KOPT-K1 (cell line): ENCODE results near the gene ZNF783.
"Not testable (repeated sequence)": the region's sequence is repeated elsewhere in the genome, so short reads cannot be mapped to it uniquely, and the experiment has no call there.

Experiments used
- H3K27ac ChIP-seq: fragments of 200-600 bp; sonication (generic); 2 replicates; pipeline ENCODE4 v1.5.1; 2016; ENCODE audit warnings: antibody characterized with exemption, mild to moderate bottlenecking, low read depth, low read length; ENCODE audit not compliant: poor library complexity, severe bottlenecking
- H3K36me3 ChIP-seq: fragments of 200-600 bp; sonication (generic); 2 replicates; pipeline ENCODE4 v1.5.1; 2017; ENCODE audit warnings: antibody characterized with exemption, mild to moderate bottlenecking, low read length, moderate library complexity; ENCODE audit not compliant: insufficient read depth
- H3K9me3 ChIP-seq: fragments of 200-600 bp; sonication (generic); 2 replicates; pipeline ENCODE4 v1.5.1; 2017; ENCODE audit warnings: antibody characterized with exemption, low read length, mild to moderate bottlenecking; ENCODE audit not compliant: insufficient read depth, poor library complexity, severe bottlenecking

ZNF783 gene

GRCh38 chr7:149317496-149317895 lies 55.5 kb downstream of the ZNF783 start:
- Histone ChIP-seq H3K9me3 (peaks cover 14% of the 10 kb centered on the region), H3K27ac (no peak overlapping the region), H3K36me3 (no peaks in the 10 kb centered on the region)

GRCh38 chr7:149317986-149318672 lies 56.1 kb downstream of the ZNF783 start:
- Histone ChIP-seq H3K27ac (no peak overlapping the region), H3K36me3 (no peaks in the 10 kb centered on the region), H3K9me3 (peaks cover 14% of the 10 kb centered on the region)

GRCh38 chr7:149319376-149319775 lies 57.4 kb downstream of the ZNF783 start:
- Histone ChIP-seq H3K27ac (no peak overlapping the region), H3K36me3 (no peaks in the 10 kb centered on the region), H3K9me3 (peaks cover 14% of the 10 kb centered on the region)

GRCh38 chr7:149320313-149321124 lies 58.5 kb downstream of the ZNF783 start:
- Histone ChIP-seq H3K27ac (no peak overlapping the region), H3K9me3 (peaks cover 14% of the 10 kb centered on the region), H3K36me3 (no peaks in the 10 kb centered on the region)

- peaks cover 14% of the 10 kb centered on the region for H3K9me3 ChIP-seq
- H3K36me3 ChIP-seq, H3K27ac ChIP-seq: not testable (repeated sequence)
Observed at GRCh38 chr7:149321125-149321905, 59.3 kb downstream of the ZNF783 start.

GRCh38 chr7:149321978-149322541 lies 60.1 kb downstream of the ZNF783 start:
- Histone ChIP-seq H3K27ac (no peak overlapping the region), H3K36me3 (no peaks in the 10 kb centered on the region), H3K9me3 (peaks cover 9% of the 10 kb centered on the region)

GRCh38 chr7:149322737-149323136 lies 60.7 kb downstream of the ZNF783 start:
- no peak overlapping the region for H3K27ac ChIP-seq
- H3K9me3 ChIP-seq = peaks cover 8% of the 10 kb centered on the region
- H3K36me3 ChIP-seq = no peaks in the 10 kb centered on the region

- Histone ChIP-seq H3K36me3 (no peaks in the 10 kb centered on the region), H3K9me3 (no peaks in the 10 kb centered on the region), H3K27ac (no peak overlapping the region)
Observed at GRCh38 chr7:149325248-149325647, 63.3 kb downstream of the ZNF783 start.

GRCh38 chr7:149329265-149329664 lies 67.3 kb downstream of the ZNF783 start:
- no peaks in the 10 kb centered on the region for H3K36me3 ChIP-seq
- no peak overlapping the region for H3K27ac ChIP-seq
- H3K9me3 ChIP-seq = no peaks in the 10 kb centered on the region

- Histone ChIP-seq H3K9me3 (no peaks in the 10 kb centered on the region), H3K27ac (no peak overlapping the region), H3K36me3 (no peaks in the 10 kb centered on the region)
Observed at GRCh38 chr7:149329766-149330334, 67.9 kb downstream of the ZNF783 start.

- no peaks in the 10 kb centered on the region for H3K36me3 ChIP-seq
- H3K9me3 ChIP-seq = no peaks in the 10 kb centered on the region
- no peak overlapping the region for H3K27ac ChIP-seq
Observed at GRCh38 chr7:149330914-149331567, 69.0 kb downstream of the ZNF783 start.

GRCh38 chr7:149332602-149333320 lies 70.8 kb downstream of the ZNF783 start:
- not testable (repeated sequence) for H3K27ac ChIP-seq, H3K36me3 ChIP-seq, H3K9me3 ChIP-seq

GRCh38 chr7:149333321-149333717 lies 71.3 kb downstream of the ZNF783 start:
- Histone ChIP-seq H3K36me3 (no peaks in the 10 kb centered on the region), H3K27ac (no peak overlapping the region), H3K9me3 (no peaks in the 10 kb centered on the region)

- Histone ChIP-seq H3K36me3 (no peaks in the 10 kb centered on the region), H3K27ac (no peak overlapping the region), H3K9me3 (no peaks in the 10 kb centered on the region)
Observed at GRCh38 chr7:149334219-149334618, 72.2 kb downstream of the ZNF783 start.
